ENCODE data around the gene PTPN18.
A peak's percentile ranks its signal among the peaks of the same experiment; 100 is the strongest.

The PTPN18 gene

GRCh38 chr2:130339885-130340745 lies 15.7 kb upstream of the PTPN18 start:
- DNase-seq (ENCODE audit: low read depth in 2 of 2, low spot score in 1 of 2): no peak

- DNase-seq (ENCODE audit: low read depth in 2 of 2, low spot score in 1 of 2): no peak
Measured at GRCh38 chr2:130341562-130342019, 14.3 kb upstream of the PTPN18 start.

- peak; percentile 51 to 71 for DNase-seq (ENCODE audit: low read depth in 2 of 2, low spot score in 1 of 2)
Measured at GRCh38 chr2:130342020-130342532, 13.8 kb upstream of the PTPN18 start.

GRCh38 chr2:130342533-130343275 lies 13.2 kb upstream of the PTPN18 start, which contains the start of gene IMP4:
IMP4 (plus strand) TSS chr2:130342897; CDS start chr2:130342933, 36 bp downstream.
- DNase-seq (ENCODE audit: low read depth in 2 of 2, low spot score in 1 of 2): peak; percentile 88 to 93

GRCh38 chr2:130344578-130344977 lies 11.3 kb upstream of the PTPN18 start:
- DNase-seq (ENCODE audit: low read depth in 2 of 2, low spot score in 1 of 2): no peak

GRCh38 chr2:130345091-130345490 lies 10.8 kb upstream of the PTPN18 start:
- DNase-seq (ENCODE audit: low read depth in 2 of 2, low spot score in 1 of 2): no peak

- no peak for DNase-seq (ENCODE audit: low read depth in 2 of 2, low spot score in 1 of 2)
Measured at GRCh38 chr2:130345611-130346010, 10.2 kb upstream of the PTPN18 start.

GRCh38 chr2:130346041-130346740 lies 9.7 kb upstream of the PTPN18 start:
- DNase-seq (ENCODE audit: low read depth in 2 of 2, low spot score in 1 of 2): no peak

- DNase-seq (ENCODE audit: low read depth in 2 of 2, low spot score in 1 of 2): no peak
Measured at GRCh38 chr2:130346741-130347066, 9.2 kb upstream of the PTPN18 start.

- no peak for DNase-seq (ENCODE audit: low read depth in 2 of 2, low spot score in 1 of 2)
Measured at GRCh38 chr2:130347220-130347925, 8.5 kb upstream of the PTPN18 start.

- DNase-seq (ENCODE audit: low read depth in 2 of 2, low spot score in 1 of 2): no peak
Measured at GRCh38 chr2:130349174-130349573, 6.7 kb upstream of the PTPN18 start.

- no peak for DNase-seq (ENCODE audit: low read depth in 2 of 2, low spot score in 1 of 2)
Measured at GRCh38 chr2:130351711-130352110, 4.1 kb upstream of the PTPN18 start.

GRCh38 chr2:130352237-130352636 lies 3.6 kb upstream of the PTPN18 start:
- no peak for DNase-seq (ENCODE audit: low read depth in 2 of 2, low spot score in 1 of 2)

GRCh38 chr2:130353291-130354138 lies 2.3 kb upstream of the PTPN18 start:
- no peak for DNase-seq (ENCODE audit: low read depth in 2 of 2, low spot score in 1 of 2)

GRCh38 chr2:130354139-130354428 lies 1.8 kb upstream of the PTPN18 start:
- DNase-seq (ENCODE audit: low read depth in 2 of 2, low spot score in 1 of 2): no peak

GRCh38 chr2:130355172-130355577 lies 681 bp upstream of the PTPN18 start:
- no peak for DNase-seq (ENCODE audit: low read depth in 2 of 2, low spot score in 1 of 2)

GRCh38 chr2:130357864-130358263 lies 2.0 kb downstream of the PTPN18 start:
- no peak for DNase-seq (ENCODE audit: low read depth in 2 of 2, low spot score in 1 of 2)

- no peak for DNase-seq (ENCODE audit: low read depth in 2 of 2, low spot score in 1 of 2)
Measured at GRCh38 chr2:130358420-130359350, 2.8 kb downstream of the PTPN18 start.

GRCh38 chr2:130359466-130359865 lies 3.6 kb downstream of the PTPN18 start:
- DNase-seq (ENCODE audit: low read depth in 2 of 2, low spot score in 1 of 2): no peak
